Fibroblast of lung (primary cell): Measurements from ENCODE around the gene LSM3. TPM values are rescaled to one million over a fixed set of nuclear protein-coding genes. Genes with fewer than 3 reads are reported as not detected.

Experiments used
- DNase-seq, 2 donors: peaks; one replicate each; pipeline versions ENCODE4 v3.0.0 to v3.0.0-alpha.2; 2010; ENCODE audit warnings: low read depth in 2 of 2
- H2AFZ ChIP-seq: 2 replicates; pipeline ENCODE4 v1.5.1; 2012; ENCODE audit warnings: low read length, control low read depth, inconsistent platforms
- H3K27ac ChIP-seq: 2 replicates; pipeline ENCODE4 v1.5.1; 2011; ENCODE audit warnings: low read length, control low read depth; ENCODE audit not compliant: insufficient read depth
- H3K27me3 ChIP-seq: 2 replicates; pipeline ENCODE4 v1.5.1; 2011; ENCODE audit warnings: mild to moderate bottlenecking, low read length; ENCODE audit not compliant: control insufficient read depth, insufficient read depth
- H3K36me3 ChIP-seq: 2 replicates; pipeline ENCODE4 v1.5.1; 2011; ENCODE audit warnings: low read length; ENCODE audit not compliant: control insufficient read depth, insufficient read depth
- H3K4me1 ChIP-seq: 2 replicates; pipeline ENCODE4 v1.5.1; 2011; ENCODE audit warnings: low read length; ENCODE audit not compliant: control insufficient read depth, insufficient read depth; ENCODE audit errors: extremely low read depth
- H3K4me2 ChIP-seq: 2 replicates; pipeline ENCODE4 v1.5.1; 2011; ENCODE audit warnings: low read length, control low read depth; ENCODE audit not compliant: insufficient read depth; ENCODE audit errors: extremely low read depth
- H3K4me3 ChIP-seq, 4 experiments: fragments of 200-600 bp in 1 of 4; sonication (generic) in 1 of 4; replicated peaks in 1 of 4; 2 replicates each; pipeline ENCODE4 v1.5.1; 2011 to 2016; ENCODE audit warnings: low read length in 4 of 4, low read depth in 3 of 4, mild to moderate bottlenecking in 3 of 4, control low read depth in 2 of 4, inconsistent platforms in 1 of 4, mixed read lengths in 1 of 4; ENCODE audit not compliant: insufficient read depth in 1 of 4; ENCODE audit errors: control extremely low read depth in 1 of 4
- H3K79me2 ChIP-seq: 2 replicates; pipeline ENCODE4 v1.5.1; 2012; ENCODE audit warnings: mild to moderate bottlenecking, low read length, inconsistent platforms; ENCODE audit not compliant: control insufficient read depth, insufficient read depth
- H3K9ac ChIP-seq: 2 replicates; pipeline ENCODE4 v1.5.1; 2011; ENCODE audit warnings: mild to moderate bottlenecking, low read length, control low read depth; ENCODE audit not compliant: insufficient read depth
- H3K9me3 ChIP-seq: 2 replicates; pipeline ENCODE4 v1.5.1; 2012; ENCODE audit warnings: low read depth, low read length; ENCODE audit not compliant: control insufficient read depth, insufficient read depth
- H4K20me1 ChIP-seq: 2 replicates; pipeline ENCODE4 v1.5.1; 2011; ENCODE audit warnings: low read length; ENCODE audit not compliant: control insufficient read depth, insufficient read depth; ENCODE audit errors: extremely low read depth
- CTCF ChIP-seq, 2 donors: IDR thresholded peaks in 1 of 2; conservative IDR thresholded peaks in 1 of 2; 1 replicate in 1 of 2; 2 replicates in 1 of 2; pipeline ENCODE4 v1.5.1; 2011 to 2012; ENCODE audit warnings: low read length in 2 of 2, control low read depth in 1 of 2, inconsistent platforms in 1 of 2, low read depth in 1 of 2, mild to moderate bottlenecking in 1 of 2
- EZH2 ChIP-seq: IDR thresholded peaks from 2 replicates; pipeline ENCODE4 v1.5.1; 2012; ENCODE audit warnings: low read length, control low read depth, mild to moderate bottlenecking; ENCODE audit errors: missing control alignments
- polyA plus RNA-seq, 2 donors: library from polyadenylated mRNA; depleted of rRNA in 1 of 2; stranded (reverse) in 1 of 2; unstranded in 1 of 2; fragments of >200 nt; gene quantifications; 2 replicates each; pipeline ENCODE4 v1.2.1, GENCODE V29; 2011 to 2012; ENCODE audit warnings: missing spikeins in 1 of 2
- total RNA-seq: library from RNA; depleted of rRNA; stranded (reverse); fragments of >200 nt; gene quantifications from 2 replicates; pipeline ENCODE4 v1.2.1, GENCODE V29; 2014

The LSM3 gene
- total and polyA plus RNA-seq, 2 donors (not counting 1 experiment from before 2014, with no cell fraction given): 5.1 to 14.9 TPM

GRCh38 chr3:14221902-14222301 is 43.3 kb downstream of the LSM3 start:
- no peak overlapping the region for H3K27ac ChIP-seq
- no peaks in the 10 kb centered on the region for H3K4me1 ChIP-seq
- H3K79me2 ChIP-seq: no peaks in the 10 kb centered on the region
- H2AFZ ChIP-seq: no peak overlapping the region
- H3K4me3 ChIP-seq: no peak overlapping the region
- no peaks in the 10 kb centered on the region for H3K27me3 ChIP-seq
- no peaks in the 10 kb centered on the region for H3K9me3 ChIP-seq
- H3K4me2 ChIP-seq: no peak overlapping the region
- no peaks in the 10 kb centered on the region for H4K20me1 ChIP-seq
- no peak overlapping the region for H3K9ac ChIP-seq
- DNase-seq: no peak
- TF ChIP-seq CTCF (conservative IDR thresholded peaks at IDR 0.05 in 1 of 2, IDR thresholded peaks at IDR 0.05 in 1 of 2; ENCODE audit: low read depth in 1 of 2, low read length in 2 of 2) (no peak), EZH2 (no peak)
- no peaks in the 10 kb centered on the region for H3K36me3 ChIP-seq

- Histone ChIP-seq H3K27ac (no peak overlapping the region), H3K4me2 (no peak overlapping the region), H3K27me3 (no peaks in the 10 kb centered on the region), H3K79me2 (no peaks in the 10 kb centered on the region), H3K9ac (no peak overlapping the region), H3K4me3 (no peak overlapping the region), H2AFZ (no peak overlapping the region), H3K36me3 (no peaks in the 10 kb centered on the region), H3K4me1 (no peaks in the 10 kb centered on the region), H3K9me3 (no peaks in the 10 kb centered on the region), H4K20me1 (no peaks in the 10 kb centered on the region)
- peak in 1 of 2 donors; percentile 64 for DNase-seq
- TF ChIP-seq CTCF (conservative IDR thresholded peaks at IDR 0.05 in 1 of 2, IDR thresholded peaks at IDR 0.05 in 1 of 2; ENCODE audit: low read depth in 1 of 2, low read length in 2 of 2) (no peak), EZH2 (no peak)
These were observed 43.8 kb downstream of the LSM3 start for GRCh38 chr3:14222457-14222856.

- H3K27ac ChIP-seq: no peak overlapping the region
- H3K9me3 ChIP-seq: no peaks in the 10 kb centered on the region
- H4K20me1 ChIP-seq: no peaks in the 10 kb centered on the region
- no peaks in the 10 kb centered on the region for H3K36me3 ChIP-seq
- H3K9ac ChIP-seq: no peak overlapping the region
- no peaks in the 10 kb centered on the region for H3K79me2 ChIP-seq
- no peaks in the 10 kb centered on the region for H3K27me3 ChIP-seq
- H2AFZ ChIP-seq: no peak overlapping the region
- no peak overlapping the region for H3K4me2 ChIP-seq
- H3K4me3 ChIP-seq: no peak overlapping the region
- TF ChIP-seq EZH2 (no peak), CTCF (conservative IDR thresholded peaks at IDR 0.05 in 1 of 2, IDR thresholded peaks at IDR 0.05 in 1 of 2; ENCODE audit: low read depth in 1 of 2, low read length in 2 of 2) (no peak)
- DNase-seq: peak in 1 of 2 donors; percentile 65
- no peaks in the 10 kb centered on the region for H3K4me1 ChIP-seq
These were observed 44.4 kb downstream of the LSM3 start for GRCh38 chr3:14222900-14223594.
